H1 (cell line): ENCODE data around the gene GSKIP. TPM values are rescaled to one million over a fixed set of nuclear protein-coding genes. Genes with fewer than 3 reads are reported as not detected.
"Not testable (repeated sequence)": the region's sequence is repeated elsewhere in the genome, so short reads cannot be mapped to it uniquely, and the experiment has no call there.

Source experiments
- CTCF ChIA-PET: fragments of 300-600 bp; sonication (Branson Sonifier 250); formaldehyde crosslinking; loops from one replicate; lab custom pipeline; 2021; ENCODE audit not compliant: partially characterized antibody; lab: Charles Lee
- POLR2A ChIA-PET: fragments of 300-600 bp; sonication (Branson Sonifier 250); formaldehyde crosslinking; loops from one replicate; lab custom pipeline; 2021; ENCODE audit warnings: inconsistent platforms; ENCODE audit not compliant: partially characterized antibody; lab: Charles Lee
- DNase-seq, 2 experiments: peaks; one replicate each; pipeline versions ENCODE4 v3.0.0 to v3.0.0-alpha.2; 2010 to 2022; ENCODE audit warnings: low spot score in 2 of 2, low read depth in 1 of 2, mixed read lengths in 1 of 2
- FAIRE-seq: peaks from 2 replicates; lab custom pipeline; 2011; peaks lifted over from hg19 to GRCh38; lab: Jason Lieb, UNC
- H2AFZ ChIP-seq: 2 replicates; pipeline ENCODE4 v1.8.1; 2012; ENCODE audit warnings: low read length, inconsistent platforms
- H2AK5ac ChIP-seq: 2 replicates; pipeline ENCODE4 v1.6.1; 2013; ENCODE audit warnings: low read depth, low read length
- H2BK120ac ChIP-seq: replicated peaks from 2 replicates; pipeline ENCODE3; 2013; ENCODE audit warnings: low read depth, low read length, inconsistent platforms
- H2BK12ac ChIP-seq: 2 replicates; pipeline ENCODE4 v1.6.1; 2013; ENCODE audit warnings: low read depth, low read length
- H2BK15ac ChIP-seq: 2 replicates; pipeline ENCODE4 v1.6.1; 2013; ENCODE audit warnings: low read length
- H2BK20ac ChIP-seq: 2 replicates; pipeline ENCODE4 v1.6.1; 2013; ENCODE audit warnings: low read length
- H2BK5ac ChIP-seq: 2 replicates; pipeline ENCODE4 v1.6.1; 2013; ENCODE audit warnings: low read depth, low read length
- H3K14ac ChIP-seq: 2 replicates; pipeline ENCODE4 v1.6.1; 2013; ENCODE audit warnings: inconsistent platforms; ENCODE audit not compliant: insufficient read length
- H3K18ac ChIP-seq: 2 replicates; pipeline ENCODE4 v1.6.1; 2013; ENCODE audit warnings: low read length; ENCODE audit errors: extremely low read depth
- H3K23ac ChIP-seq: 2 replicates; pipeline ENCODE4 v1.6.1; 2013; ENCODE audit warnings: inconsistent platforms; ENCODE audit not compliant: insufficient read length
- H3K23me2 ChIP-seq: 2 replicates; pipeline ENCODE4 v1.6.1; 2013; ENCODE audit warnings: low read depth, low read length
- H3K27ac ChIP-seq: 2 replicates; pipeline ENCODE4 v1.6.1; 2011; ENCODE audit warnings: low read depth, low read length, inconsistent platforms
- H3K27me3 ChIP-seq, 4 experiments: replicated peaks in 1 of 4; 1 replicate in 1 of 4; 2 replicates in 3 of 4; pipeline versions ENCODE4 v1.6.1 to v1.8.1; 2011 to 2013; ENCODE audit warnings: low read length in 3 of 4, mild to moderate bottlenecking in 3 of 4, inconsistent platforms in 2 of 4, mixed read lengths in 2 of 4, moderate library complexity in 1 of 4; ENCODE audit not compliant: control insufficient read depth in 3 of 4, insufficient read depth in 3 of 4; ENCODE audit errors: extremely low read depth in 1 of 4
- H3K36me3 ChIP-seq, 4 experiments: 2 replicates each; pipeline versions ENCODE4 v1.6.1 to v1.8.1; 2011 to 2013; ENCODE audit warnings: mild to moderate bottlenecking in 4 of 4, low read length in 3 of 4, moderate library complexity in 2 of 4, control low read depth in 1 of 4, inconsistent platforms in 1 of 4; ENCODE audit not compliant: insufficient read depth in 4 of 4, control insufficient read depth in 2 of 4
- H3K4ac ChIP-seq: replicated peaks from 2 replicates; pipeline ENCODE3; 2013; ENCODE audit warnings: low read length, low read depth, mixed read lengths, inconsistent platforms; ENCODE audit not compliant: insufficient read length
- H3K4me1 ChIP-seq, 4 experiments: replicated peaks in 1 of 4; 1 replicate in 1 of 4; 2 replicates in 3 of 4; pipeline versions ENCODE4 v1.6.1 to v1.8.1; 2011 to 2013; ENCODE audit warnings: low read length in 3 of 4, inconsistent platforms in 2 of 4, mixed read lengths in 1 of 4; ENCODE audit not compliant: insufficient read depth in 4 of 4, control insufficient read depth in 3 of 4
- H3K4me2 ChIP-seq, 2 experiments: 2 replicates each; pipeline versions ENCODE4 v1.6.1 to v1.8.1; 2011 to 2013; ENCODE audit warnings: low read depth in 2 of 2, low read length in 2 of 2, control low read depth in 1 of 2, inconsistent platforms in 1 of 2, mild to moderate bottlenecking in 1 of 2; ENCODE audit not compliant: insufficient read depth in 1 of 2
- H3K4me3 ChIP-seq, 4 experiments: fragments of 200-600, 300-600 bp in 1 of 4; sonication (generic), shearing (Covaris generic), sonication (Bioruptor Twin) in 1 of 4; 2 replicates each; pipeline versions ENCODE4 v1.5.1 to v1.8.1; 2011 to 2016; ENCODE audit warnings: low read length in 4 of 4, low read depth in 3 of 4, control low read depth in 2 of 4, inconsistent platforms in 2 of 4, mild to moderate bottlenecking in 2 of 4, mixed read lengths in 1 of 4, moderate library complexity in 1 of 4; ENCODE audit not compliant: insufficient read depth in 2 of 4; ENCODE audit errors: extremely low read depth in 1 of 4
- H3K56ac ChIP-seq: replicated peaks from 2 replicates; pipeline ENCODE3; 2013; ENCODE audit warnings: low read depth, mild to moderate bottlenecking, mixed read lengths, low read length, inconsistent platforms; ENCODE audit not compliant: insufficient read length
- H3K79me1 ChIP-seq: 2 replicates; pipeline ENCODE4 v1.6.1; 2013; ENCODE audit warnings: low read depth, low read length, control low read depth
- H3K79me2 ChIP-seq, 2 experiments: 2 replicates each; pipeline versions ENCODE4 v1.6.1 to v1.8.1; 2012 to 2013; ENCODE audit warnings: low read length in 2 of 2, mild to moderate bottlenecking in 2 of 2, inconsistent platforms in 1 of 2; ENCODE audit not compliant: insufficient read depth in 2 of 2, control insufficient read depth in 1 of 2
- H3K9ac ChIP-seq, 4 experiments: replicated peaks in 1 of 4; 1 replicate in 1 of 4; 2 replicates in 3 of 4; pipeline versions ENCODE4 v1.6.1 to v1.8.1; 2011 to 2013; ENCODE audit warnings: low read depth in 3 of 4, low read length in 3 of 4, control low read depth in 2 of 4, mild to moderate bottlenecking in 2 of 4, moderate library complexity in 2 of 4, inconsistent platforms in 1 of 4; ENCODE audit errors: extremely low read depth in 1 of 4
- H3K9me3 ChIP-seq, 2 experiments: 2 replicates each; pipeline versions ENCODE4 v1.6.1 to v1.8.1; 2012 to 2013; ENCODE audit warnings: mild to moderate bottlenecking in 2 of 2, moderate library complexity in 2 of 2, control low read depth in 1 of 2, inconsistent platforms in 1 of 2, low read depth in 1 of 2, low read length in 1 of 2, mixed read lengths in 1 of 2; ENCODE audit not compliant: insufficient read depth in 2 of 2
- H4K20me1 ChIP-seq, 2 experiments: replicated peaks in 1 of 2; 2 replicates each; pipeline versions ENCODE3 to v1.8.1; 2011 to 2013; ENCODE audit warnings: inconsistent platforms in 2 of 2, low read length in 2 of 2, mild to moderate bottlenecking in 1 of 2; ENCODE audit not compliant: insufficient read depth in 2 of 2, control insufficient read depth in 1 of 2
- H4K5ac ChIP-seq: 2 replicates; pipeline ENCODE4 v1.6.1; 2013; ENCODE audit warnings: low read length, low read depth, mixed read lengths, inconsistent platforms; ENCODE audit not compliant: insufficient read length
- H4K8ac ChIP-seq: 2 replicates; pipeline ENCODE4 v1.8.0; 2013; ENCODE audit warnings: mild to moderate bottlenecking, moderate library complexity, low read length, inconsistent platforms; ENCODE audit not compliant: insufficient read depth; ENCODE audit errors: extremely low read depth
- H4K91ac ChIP-seq: replicated peaks from 2 replicates; pipeline ENCODE3; 2013; ENCODE audit warnings: low read length, mixed read lengths, inconsistent platforms; ENCODE audit not compliant: insufficient read length
- WGBS, 2 experiments: shearing (Covaris generic) in 1 of 2; methylation state at CpG; one replicate each; pipeline versions ENCODE4 v1.1.6 to v1.1.7; 2013 to 2015; ENCODE audit warnings: low lambda C conversion rate in 2 of 2, mixed read lengths in 2 of 2, inconsistent platforms in 1 of 2, low coverage in 1 of 2, missing lambda C conversion rate in 1 of 2; ENCODE audit not compliant: insufficient replicate concordance in 2 of 2, insufficient coverage in 1 of 2, insufficient read length in 1 of 2; ENCODE audit errors: extremely low coverage in 1 of 2, missing lambda C conversion rate in 1 of 2; 5-methylcytosine and 5-hydroxymethylcytosine counted together
- polyA plus RNA-seq, 7 experiments: library from polyadenylated mRNA; depleted of rRNA in 3 of 7; stranded (reverse) in 5 of 7; unstranded in 2 of 7; fragments of >200 nt in 5 of 7; fragments of 200-250 nt in 2 of 7; gene quantifications; 1 replicate in 5 of 7; 2 replicates in 1 of 7; 4 replicates in 1 of 7; pipeline versions ENCODE4 v1.2.1 to v1.2.3, GENCODE V29; 2011 to 2013; ENCODE audit warnings: missing spikeins in 2 of 7, mixed read lengths in 2 of 7
- total RNA-seq: library from RNA; stranded (reverse); fragmentation: NEBNext Ultra II Directional; extraction: Animal tissue kit (Norgen Biotek cat#: 25700); gene quantifications from 2 replicates; pipeline ENCODE4 v1.2.1, GENCODE V29; 2021

GSKIP gene
- total and polyA plus RNA-seq, 2 of the 8 experiments (the other 6 are each of a cell fraction or from before 2014, with no cell fraction given), result 20.3 to 37.1 TPM

GRCh38 chr14:96347957-96348356 is 15.4 kb upstream of the GSKIP start:
- H3K4ac ChIP-seq, CTCF ChIA-PET, H2BK5ac ChIP-seq, H2AK5ac ChIP-seq, H3K36me3 ChIP-seq, H3K79me1 ChIP-seq, H3K23ac ChIP-seq, H4K91ac ChIP-seq, H2BK20ac ChIP-seq, H3K9me3 ChIP-seq, H4K20me1 ChIP-seq, H3K27ac ChIP-seq, H3K9ac ChIP-seq, H4K5ac ChIP-seq, H3K18ac ChIP-seq, H3K4me1 ChIP-seq, H2BK12ac ChIP-seq, H3K23me2 ChIP-seq, H3K14ac ChIP-seq, H2BK120ac ChIP-seq, H4K8ac ChIP-seq, H2AFZ ChIP-seq, DNase-seq, H2BK15ac ChIP-seq, FAIRE-seq, H3K4me2 ChIP-seq, H3K56ac ChIP-seq, H3K4me3 ChIP-seq, H3K27me3 ChIP-seq: not testable (repeated sequence)
- WGBS, 2 experiments, result 93% methylated on average over 2 of the region's 2 CpGs; no CpG with 5 or more reads in 1 of the 2 experiments
- POLR2A ChIA-PET, result interaction anchor here (0.7 kb wide), 1 partner anchor 50 kb away, joined by 3 read pairs; no protein-coding TSS in a partner anchor
- peaks cover 0 to 28% of the 10 kb centered on the region in 2 experiments; a peak in 2 of 4 replicates for H3K79me2 ChIP-seq
